ENCODE measurements around the gene USP37. TPM values are rescaled to one million over a fixed set of nuclear protein-coding genes. Genes with fewer than 3 reads are reported as not detected.

Gene USP37
- polyA plus RNA-seq, 2 donors = 1.8 to 2.3 TPM

DNA sequence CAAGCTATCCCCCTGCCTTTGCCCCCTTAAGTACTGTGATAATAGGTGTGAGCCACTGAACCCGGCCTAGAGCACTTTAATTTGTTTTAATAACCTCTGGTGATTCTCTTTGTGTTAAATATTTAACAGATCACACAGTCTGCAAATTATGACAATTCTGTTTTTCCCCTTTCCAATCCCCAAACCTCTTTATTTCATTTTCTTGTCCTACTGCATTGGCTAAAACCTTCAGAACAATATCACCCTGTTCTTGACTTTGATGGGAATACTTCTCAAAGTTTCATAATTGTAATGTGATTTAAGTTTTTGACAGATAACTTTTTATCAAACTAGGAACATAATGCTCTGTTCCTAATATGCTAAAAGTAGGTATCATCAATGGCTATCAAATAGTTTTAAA, 44.5 kb downstream of the USP37 start:
- H3K36me3 ChIP-seq (ENCODE audit: control insufficient read depth in 2 of 2, insufficient read depth in 2 of 2, low read length in 1 of 2) = peaks cover 3% of the 10 kb centered on the region in 2 donors
- peaks cover 0 to 2% of the 10 kb centered on the region in 2 donors for H3K9me3 ChIP-seq (ENCODE audit: control insufficient read depth in 2 of 2, insufficient read depth in 1 of 2, low read depth in 1 of 2, low read length in 1 of 2)
- H3K4me3 ChIP-seq (ENCODE audit: low read depth in 1 of 2, low read length in 2 of 2) = no peak overlapping the region
- 69 to 94% methylated on average over 1 of the region's 1 CpG for WGBS, 2 donors
- no peak overlapping the region for H3K27ac ChIP-seq (ENCODE audit: low read depth in 2 of 2, low read length in 1 of 2)
- H3K4me1 ChIP-seq (ENCODE audit: control insufficient read depth in 2 of 2, insufficient read depth in 2 of 2, low read length in 1 of 2) = no peaks in the 10 kb centered on the region
- H3K27me3 ChIP-seq (ENCODE audit: control insufficient read depth in 1 of 2, insufficient read depth in 2 of 2, low read length in 2 of 2) = no peaks in the 10 kb centered on the region

DNA sequence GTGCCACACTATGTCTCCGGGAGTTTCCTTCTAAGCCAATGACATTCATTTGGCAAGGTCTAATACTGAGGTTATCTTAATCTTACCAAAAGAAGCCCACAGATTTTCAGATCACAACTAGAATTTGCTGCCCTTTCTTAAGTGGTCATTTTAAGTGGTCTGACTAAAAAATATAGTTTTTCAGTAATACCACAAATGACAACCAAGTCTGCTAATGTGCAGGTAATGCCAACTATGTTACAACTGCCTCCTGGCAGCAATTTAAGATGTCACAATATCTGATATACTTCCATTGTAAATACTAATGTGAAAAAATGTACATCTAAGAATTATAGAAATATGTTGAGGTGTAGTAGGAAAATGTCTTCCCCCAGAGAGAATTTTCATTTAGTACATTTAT, 49.3 kb downstream of the USP37 start:
- no peaks in the 10 kb centered on the region for H3K36me3 ChIP-seq (ENCODE audit: control insufficient read depth in 2 of 2, insufficient read depth in 2 of 2, low read length in 1 of 2)
- WGBS, 2 donors = 92 to 96% methylated on average over 1 of the region's 1 CpG

DNA sequence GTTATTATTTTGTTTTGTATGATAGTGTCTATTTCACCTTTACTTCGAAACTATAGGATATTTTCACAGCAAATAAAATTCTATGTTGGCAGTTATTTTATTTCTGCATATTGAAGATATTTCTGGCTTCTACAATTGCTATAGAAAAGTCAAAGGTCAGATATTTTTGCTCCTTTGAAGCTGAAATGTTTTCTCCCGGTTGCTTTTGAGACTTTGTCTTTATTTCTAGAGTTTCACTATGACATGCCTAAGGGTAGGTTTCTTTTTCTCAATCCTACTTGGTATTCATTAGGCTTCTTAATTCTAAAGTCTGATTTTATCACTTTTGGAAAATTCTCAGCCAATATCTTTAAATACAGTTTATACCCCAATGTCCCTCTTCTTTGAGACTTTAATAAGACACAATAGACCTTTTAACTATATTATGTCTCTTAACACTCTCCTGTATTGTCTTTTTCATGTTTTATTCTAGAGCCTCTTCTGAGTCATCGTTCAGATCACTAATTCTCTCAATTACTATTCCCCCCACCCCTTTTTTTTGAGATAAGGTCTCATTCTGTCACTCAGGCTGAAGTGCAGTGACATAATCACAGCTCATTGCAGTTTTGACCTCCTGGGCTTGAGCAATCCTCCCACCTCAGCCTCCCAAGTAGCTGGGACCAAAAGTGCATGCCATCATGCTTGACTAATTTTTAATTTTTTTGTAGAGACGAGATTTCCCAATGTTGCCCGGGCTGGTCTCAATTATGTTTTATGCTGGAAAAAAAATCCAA, 50.5 kb downstream of the USP37 start:
- H3K4me1 ChIP-seq (ENCODE audit: control insufficient read depth in 2 of 2, insufficient read depth in 2 of 2, low read length in 1 of 2) = no peaks in the 10 kb centered on the region
- H3K27me3 ChIP-seq (ENCODE audit: control insufficient read depth in 1 of 2, insufficient read depth in 2 of 2, low read length in 2 of 2) = no peaks in the 10 kb centered on the region
- WGBS, 2 donors = 80 to 84% methylated on average over 5 of the region's 5 CpGs
- H3K4me3 ChIP-seq (ENCODE audit: low read depth in 1 of 2, low read length in 2 of 2) = no peak overlapping the region
- no peaks in the 10 kb centered on the region for H3K36me3 ChIP-seq (ENCODE audit: control insufficient read depth in 2 of 2, insufficient read depth in 2 of 2, low read length in 1 of 2)
- H3K27ac ChIP-seq (ENCODE audit: low read depth in 2 of 2, low read length in 1 of 2) = no peak overlapping the region
- H3K9me3 ChIP-seq (ENCODE audit: control insufficient read depth in 2 of 2, insufficient read depth in 1 of 2, low read depth in 1 of 2, low read length in 1 of 2) = no peaks in the 10 kb centered on the region

More for the DNA sequence above, 49.3 kb downstream of the USP37 start:
- no peaks in the 10 kb centered on the region for H3K4me1 ChIP-seq (ENCODE audit: control insufficient read depth in 2 of 2, insufficient read depth in 2 of 2, low read length in 1 of 2)
- H3K4me3 ChIP-seq (ENCODE audit: low read depth in 1 of 2, low read length in 2 of 2) = no peak overlapping the region
- H3K9me3 ChIP-seq (ENCODE audit: control insufficient read depth in 2 of 2, insufficient read depth in 1 of 2, low read depth in 1 of 2, low read length in 1 of 2) = no peaks in the 10 kb centered on the region
- H3K27ac ChIP-seq (ENCODE audit: low read depth in 2 of 2, low read length in 1 of 2) = no peak overlapping the region
- no peaks in the 10 kb centered on the region for H3K27me3 ChIP-seq (ENCODE audit: control insufficient read depth in 1 of 2, insufficient read depth in 2 of 2, low read length in 2 of 2)

DNA sequence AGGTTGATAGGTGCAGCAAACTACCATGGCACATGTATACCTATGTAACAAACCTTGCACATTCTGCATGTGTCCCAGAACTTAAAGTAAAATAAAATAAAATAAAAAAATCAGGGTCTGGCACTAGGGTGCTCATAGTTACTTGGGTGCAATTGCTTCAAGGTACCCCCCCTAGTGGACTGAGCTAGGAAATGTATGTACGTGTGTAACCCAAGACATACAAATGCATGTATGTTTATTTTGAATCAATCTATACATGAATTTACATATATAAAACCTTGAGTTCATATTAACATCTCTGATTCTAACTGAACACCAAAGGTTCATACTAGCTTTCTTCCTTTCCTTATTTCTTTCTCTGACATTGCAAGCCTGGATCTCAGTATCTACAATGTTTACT, 51.5 kb downstream of the USP37 start:
- H3K27ac ChIP-seq (ENCODE audit: low read depth in 2 of 2, low read length in 1 of 2) = no peak overlapping the region
- no peaks in the 10 kb centered on the region for H3K9me3 ChIP-seq (ENCODE audit: control insufficient read depth in 2 of 2, insufficient read depth in 1 of 2, low read depth in 1 of 2, low read length in 1 of 2)
- no peaks in the 10 kb centered on the region for H3K4me1 ChIP-seq (ENCODE audit: control insufficient read depth in 2 of 2, insufficient read depth in 2 of 2, low read length in 1 of 2)
- H3K27me3 ChIP-seq (ENCODE audit: control insufficient read depth in 1 of 2, insufficient read depth in 2 of 2, low read length in 2 of 2) = no peaks in the 10 kb centered on the region
- no peak overlapping the region for H3K4me3 ChIP-seq (ENCODE audit: low read depth in 1 of 2, low read length in 2 of 2)
- no peaks in the 10 kb centered on the region for H3K36me3 ChIP-seq (ENCODE audit: control insufficient read depth in 2 of 2, insufficient read depth in 2 of 2, low read length in 1 of 2)
- WGBS, 2 donors = 68 to 89% methylated on average over 1 of the region's 1 CpG

DNA sequence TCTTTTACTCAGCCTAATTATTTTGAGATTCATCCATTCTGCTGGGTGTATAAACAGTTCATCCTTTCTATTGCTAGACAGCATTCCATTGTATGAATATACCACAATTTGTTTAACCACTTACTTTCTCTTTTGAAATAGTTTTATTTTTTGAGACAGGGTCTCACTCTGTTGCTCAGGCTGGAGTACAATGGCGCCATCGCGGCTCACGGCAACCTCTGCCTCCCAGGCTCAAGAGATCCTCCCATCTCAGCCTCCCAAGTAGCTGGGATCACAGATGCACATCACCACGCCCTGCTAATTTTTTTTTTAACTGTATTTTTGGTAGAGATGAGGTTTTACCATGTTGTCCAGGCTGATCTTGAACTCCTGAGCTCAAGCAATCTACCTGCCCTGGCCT, 54.5 kb downstream of the USP37 start:
- WGBS, 2 donors = 97 to 98% methylated on average over 5 of the region's 5 CpGs
- H3K27ac ChIP-seq (ENCODE audit: low read depth in 2 of 2, low read length in 1 of 2) = no peak overlapping the region

DNA sequence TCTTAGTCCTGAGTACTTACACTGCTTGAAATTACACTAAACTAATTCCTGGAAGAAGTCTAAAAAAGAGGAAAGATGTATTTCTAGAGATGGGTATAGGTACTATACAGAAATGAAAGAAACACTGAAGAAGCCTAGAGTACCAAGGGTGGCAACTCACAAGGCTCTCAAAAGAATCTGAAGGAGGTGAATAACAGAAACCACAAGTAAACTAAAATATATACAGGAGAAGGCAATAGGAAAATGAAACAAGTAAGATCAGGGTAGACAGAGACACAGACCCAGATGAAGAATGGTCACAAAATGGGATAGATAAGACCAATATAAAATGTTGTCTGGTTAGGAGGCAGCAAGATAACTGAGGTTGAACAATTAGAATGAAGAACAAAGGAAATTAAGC, 59.9 kb downstream of the USP37 start:
- Histone ChIP-seq H3K4me3 (ENCODE audit: low read depth in 1 of 2, low read length in 2 of 2) (no peak overlapping the region), H3K27me3 (ENCODE audit: control insufficient read depth in 1 of 2, insufficient read depth in 2 of 2, low read length in 2 of 2) (no peaks in the 10 kb centered on the region), H3K9me3 (ENCODE audit: control insufficient read depth in 2 of 2, insufficient read depth in 1 of 2, low read depth in 1 of 2, low read length in 1 of 2) (no peaks in the 10 kb centered on the region), H3K4me1 (ENCODE audit: control insufficient read depth in 2 of 2, insufficient read depth in 2 of 2, low read length in 1 of 2) (no peaks in the 10 kb centered on the region), H3K36me3 (ENCODE audit: control insufficient read depth in 2 of 2, insufficient read depth in 2 of 2, low read length in 1 of 2) (no peaks in the 10 kb centered on the region), H3K27ac (ENCODE audit: low read depth in 2 of 2, low read length in 1 of 2) (no peak overlapping the region)

More for the DNA sequence above, 54.5 kb downstream of the USP37 start:
- no peak overlapping the region for H3K4me3 ChIP-seq (ENCODE audit: low read depth in 1 of 2, low read length in 2 of 2)
- H3K36me3 ChIP-seq (ENCODE audit: control insufficient read depth in 2 of 2, insufficient read depth in 2 of 2, low read length in 1 of 2) = no peaks in the 10 kb centered on the region
- H3K9me3 ChIP-seq (ENCODE audit: control insufficient read depth in 2 of 2, insufficient read depth in 1 of 2, low read depth in 1 of 2, low read length in 1 of 2) = no peaks in the 10 kb centered on the region
- H3K27me3 ChIP-seq (ENCODE audit: control insufficient read depth in 1 of 2, insufficient read depth in 2 of 2, low read length in 2 of 2) = no peaks in the 10 kb centered on the region
- H3K4me1 ChIP-seq (ENCODE audit: control insufficient read depth in 2 of 2, insufficient read depth in 2 of 2, low read length in 1 of 2) = no peaks in the 10 kb centered on the region

DNA sequence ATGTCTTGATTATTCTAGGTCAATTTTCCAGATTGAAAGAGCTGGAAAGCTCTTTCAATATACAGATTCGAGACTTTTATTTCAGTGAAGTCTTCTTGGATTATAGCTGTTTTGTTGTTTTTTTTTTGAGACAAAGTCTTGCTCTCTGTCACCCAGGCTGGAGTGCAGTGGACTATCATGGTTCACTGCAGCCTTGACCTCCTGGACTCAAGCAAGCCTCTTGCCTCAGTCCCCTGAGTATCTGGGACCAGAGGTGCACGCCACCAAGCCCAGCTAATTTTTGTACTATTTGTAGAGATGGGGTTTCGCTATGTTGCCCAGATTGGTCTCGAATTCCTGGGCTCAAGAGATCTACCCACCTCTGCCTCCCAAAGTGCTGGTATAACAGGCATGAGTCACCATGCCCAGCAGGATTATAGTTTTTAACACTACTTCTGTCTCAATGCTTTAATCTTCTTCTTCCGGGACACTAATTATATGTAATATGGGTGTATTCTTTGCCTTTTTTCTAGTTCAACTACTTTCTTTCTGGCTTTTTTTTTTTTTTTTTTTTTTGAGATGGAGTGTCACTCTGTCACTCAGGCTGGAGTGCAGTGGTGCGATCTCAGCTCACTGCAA, 62.3 kb downstream of the USP37 start:
- Histone ChIP-seq H3K27me3 (ENCODE audit: control insufficient read depth in 1 of 2, insufficient read depth in 2 of 2, low read length in 2 of 2) (no peaks in the 10 kb centered on the region), H3K36me3 (ENCODE audit: control insufficient read depth in 2 of 2, insufficient read depth in 2 of 2, low read length in 1 of 2) (no peaks in the 10 kb centered on the region), H3K9me3 (ENCODE audit: control insufficient read depth in 2 of 2, insufficient read depth in 1 of 2, low read depth in 1 of 2, low read length in 1 of 2) (no peaks in the 10 kb centered on the region), H3K4me3 (ENCODE audit: low read depth in 1 of 2, low read length in 2 of 2) (no peak overlapping the region), H3K27ac (ENCODE audit: low read depth in 2 of 2, low read length in 1 of 2) (peak overlapping the region; percentile 33 to 52), H3K4me1 (ENCODE audit: control insufficient read depth in 2 of 2, insufficient read depth in 2 of 2, low read length in 1 of 2) (no peaks in the 10 kb centered on the region)
- 88 to 90% methylated on average over 6 of the region's 6 CpGs for WGBS, 2 donors

DNA sequence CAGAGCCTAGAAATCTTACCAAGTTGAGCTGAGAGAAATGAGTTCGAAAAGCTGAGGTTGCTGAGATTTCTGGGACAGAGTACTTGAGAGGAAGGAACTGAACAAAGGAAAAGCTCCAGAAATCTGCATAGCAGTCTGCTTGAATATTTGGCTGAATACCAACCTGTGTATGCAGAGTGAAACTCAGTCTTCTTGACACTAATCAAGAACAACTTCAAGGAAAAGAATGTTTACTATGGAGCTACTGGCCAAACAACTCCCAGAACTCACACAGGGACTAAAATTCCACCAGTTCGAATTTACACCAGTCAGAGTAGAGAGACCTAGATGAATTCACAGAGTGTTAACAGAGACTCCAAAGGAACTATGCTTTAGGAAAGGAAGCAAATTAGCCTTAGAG, 66.5 kb downstream of the USP37 start:
- Histone ChIP-seq H3K4me1 (ENCODE audit: control insufficient read depth in 2 of 2, insufficient read depth in 2 of 2, low read length in 1 of 2) (no peaks in the 10 kb centered on the region), H3K27ac (ENCODE audit: low read depth in 2 of 2, low read length in 1 of 2) (peak overlapping the region in 1 of 2 donors; percentile 55), H3K36me3 (ENCODE audit: control insufficient read depth in 2 of 2, insufficient read depth in 2 of 2, low read length in 1 of 2) (no peaks in the 10 kb centered on the region), H3K9me3 (ENCODE audit: control insufficient read depth in 2 of 2, insufficient read depth in 1 of 2, low read depth in 1 of 2, low read length in 1 of 2) (no peaks in the 10 kb centered on the region), H3K4me3 (ENCODE audit: low read depth in 1 of 2, low read length in 2 of 2) (no peak overlapping the region), H3K27me3 (ENCODE audit: control insufficient read depth in 1 of 2, insufficient read depth in 2 of 2, low read length in 2 of 2) (no peaks in the 10 kb centered on the region)
- WGBS, 2 donors = 46 to 49% methylated on average over 2 of the region's 2 CpGs

DNA sequence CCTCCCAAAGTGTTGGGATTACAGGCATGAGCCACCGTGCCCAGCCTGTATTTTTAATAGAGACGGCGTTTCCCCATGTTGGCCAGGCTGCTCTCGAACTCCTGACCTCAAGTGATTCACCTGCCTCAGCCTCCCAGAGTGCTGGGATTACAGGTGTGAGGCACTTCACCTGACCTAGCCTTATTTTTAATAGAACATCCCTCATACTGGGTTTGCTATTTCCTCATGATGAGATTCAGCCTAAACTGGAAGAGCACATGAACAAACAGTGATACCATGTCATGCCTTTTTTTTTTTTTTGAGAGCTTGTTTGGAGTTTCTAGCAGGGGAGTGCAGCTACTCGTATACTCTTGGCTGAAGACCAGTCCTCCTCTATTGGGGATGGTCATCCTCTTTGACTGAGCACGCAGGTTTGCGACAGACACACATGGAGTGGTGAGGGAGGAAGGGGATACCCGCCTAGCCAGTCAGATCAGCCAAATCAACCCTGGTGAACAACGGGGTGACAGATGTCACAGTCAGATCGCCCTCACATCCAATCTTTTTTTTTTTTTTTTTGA, 67.6 kb downstream of the USP37 start:
- H3K9me3 ChIP-seq (ENCODE audit: control insufficient read depth in 2 of 2, insufficient read depth in 1 of 2, low read depth in 1 of 2, low read length in 1 of 2) = no peaks in the 10 kb centered on the region
- H3K4me1 ChIP-seq (ENCODE audit: control insufficient read depth in 2 of 2, insufficient read depth in 2 of 2, low read length in 1 of 2) = no peaks in the 10 kb centered on the region
- 89 to 92% methylated on average over 10 of the region's 10 CpGs for WGBS, 2 donors
- no peak overlapping the region for H3K4me3 ChIP-seq (ENCODE audit: low read depth in 1 of 2, low read length in 2 of 2)
- peak overlapping the region in 1 of 2 donors; percentile 24 for H3K27ac ChIP-seq (ENCODE audit: low read depth in 2 of 2, low read length in 1 of 2)
- H3K27me3 ChIP-seq (ENCODE audit: control insufficient read depth in 1 of 2, insufficient read depth in 2 of 2, low read length in 2 of 2) = no peaks in the 10 kb centered on the region
- no peaks in the 10 kb centered on the region for H3K36me3 ChIP-seq (ENCODE audit: control insufficient read depth in 2 of 2, insufficient read depth in 2 of 2, low read length in 1 of 2)
